Fibroblast of pulmonary artery (primary cell): ENCODE data around the gene RPL4.

Experiments used
- DNase-seq: peaks from one replicate; pipeline ENCODE4 v3.0.0-alpha.2; 2010; ENCODE audit warnings: low read depth
- H3K4me3 ChIP-seq: replicated peaks from 2 replicates; pipeline ENCODE4 v1.5.1; 2011; ENCODE audit warnings: low read depth, mild to moderate bottlenecking, control low read depth, low read length, moderate library complexity
- CTCF ChIP-seq: IDR thresholded peaks from 2 replicates; pipeline ENCODE4 v1.5.1; 2011; ENCODE audit warnings: mild to moderate bottlenecking, control low read depth, low read length, inconsistent platforms; ENCODE audit errors: missing control alignments

The RPL4 gene

GRCh38 chr15:66456211-66456610 is 48.4 kb downstream of the RPL4 start:
- no peak for DNase-seq
- H3K4me3 ChIP-seq: no peak overlapping the region
- no peak for TF ChIP-seq CTCF

GRCh38 chr15:66454143-66454542 is 50.5 kb downstream of the RPL4 start:
- no peak overlapping the region for H3K4me3 ChIP-seq
- TF ChIP-seq CTCF: no peak
- DNase-seq: peak; percentile 37

GRCh38 chr15:66452971-66453580 is 51.6 kb downstream of the RPL4 start:
- DNase-seq: no peak
- no peak overlapping the region for H3K4me3 ChIP-seq
- TF ChIP-seq CTCF: no peak

GRCh38 chr15:66452420-66452819 is 52.2 kb downstream of the RPL4 start:
- TF ChIP-seq CTCF: no peak
- H3K4me3 ChIP-seq: no peak overlapping the region
- no peak for DNase-seq
